ENCODE measurements around the gene ABCA9.
"Not testable (repeated sequence)": the region's sequence is repeated elsewhere in the genome, so short reads cannot be mapped to it uniquely, and the experiment has no call there.

- TF ChIP-seq POLR2A (IDR thresholded peaks at IDR 0.05), result not testable (repeated sequence)
- TF ChIP-seq, protein P1, sequence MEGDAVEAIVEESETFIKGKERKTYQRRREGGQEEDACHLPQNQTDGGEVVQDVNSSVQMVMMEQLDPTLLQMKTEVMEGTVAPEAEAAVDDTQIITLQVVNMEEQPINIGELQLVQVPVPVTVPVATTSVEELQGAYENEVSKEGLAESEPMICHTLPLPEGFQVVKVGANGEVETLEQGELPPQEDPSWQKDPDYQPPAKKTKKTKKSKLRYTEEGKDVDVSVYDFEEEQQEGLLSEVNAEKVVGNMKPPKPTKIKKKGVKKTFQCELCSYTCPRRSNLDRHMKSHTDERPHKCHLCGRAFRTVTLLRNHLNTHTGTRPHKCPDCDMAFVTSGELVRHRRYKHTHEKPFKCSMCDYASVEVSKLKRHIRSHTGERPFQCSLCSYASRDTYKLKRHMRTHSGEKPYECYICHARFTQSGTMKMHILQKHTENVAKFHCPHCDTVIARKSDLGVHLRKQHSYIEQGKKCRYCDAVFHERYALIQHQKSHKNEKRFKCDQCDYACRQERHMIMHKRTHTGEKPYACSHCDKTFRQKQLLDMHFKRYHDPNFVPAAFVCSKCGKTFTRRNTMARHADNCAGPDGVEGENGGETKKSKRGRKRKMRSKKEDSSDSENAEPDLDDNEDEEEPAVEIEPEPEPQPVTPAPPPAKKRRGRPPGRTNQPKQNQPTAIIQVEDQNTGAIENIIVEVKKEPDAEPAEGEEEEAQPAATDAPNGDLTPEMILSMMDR (IDR thresholded peaks at IDR 0.05), result not testable (repeated sequence)
Measured at GRCh38 chr17:69004759-69005158, 56.0 kb downstream of the ABCA9 start.

Measured in lower leg skin (tissue), 3 donors.